M059J (cell line): ENCODE results near the gene ENAH. TPM values are rescaled to one million over a fixed set of nuclear protein-coding genes. Genes with fewer than 3 reads are reported as not detected.

ENCODE experiments used
- DNase-seq: peaks from one replicate; pipeline ENCODE4 v3.0.0-alpha.2; 2012; ENCODE audit warnings: low read depth
- total RNA-seq: library from RNA; depleted of rRNA; stranded (reverse); fragments of >200 nt; shearing (Covaris generic); gene quantifications from 2 replicates; pipeline ENCODE4 v1.2.3, GENCODE V29; 2014

The ENAH gene
- total RNA-seq, 1 experiment from 2014 or later: 69.5 TPM

- no peak for DNase-seq
These were observed 154.3 kb downstream of the ENAH start for GRCh38 chr1:225498549-225499136.

DNA sequence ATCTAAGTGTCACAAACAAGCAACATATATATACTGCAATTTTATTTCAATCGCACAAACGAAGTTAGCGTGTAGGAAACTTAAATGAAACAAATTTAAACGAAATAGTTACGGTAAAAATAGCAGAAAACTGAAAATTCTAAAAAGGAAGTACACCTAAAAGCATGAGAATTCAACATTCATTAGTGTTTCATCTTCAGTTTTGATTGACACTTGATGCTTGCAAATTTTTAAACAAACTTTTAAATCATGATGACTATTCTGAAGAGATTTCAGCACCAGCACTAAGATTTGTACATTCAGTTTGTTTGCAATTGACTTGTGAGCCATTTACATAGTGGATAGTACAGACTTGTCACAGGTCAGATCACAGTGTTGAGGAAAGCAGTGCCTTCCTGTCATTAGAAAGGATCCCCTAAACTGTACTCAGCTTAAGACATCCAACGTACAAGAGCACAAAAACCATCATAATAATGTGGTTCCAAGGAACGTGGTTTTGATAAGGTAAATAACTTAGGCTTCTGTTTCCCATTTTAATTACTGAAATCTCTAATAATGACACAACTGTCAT is 158.0 kb downstream of the ENAH start:
- no peak for DNase-seq

DNA sequence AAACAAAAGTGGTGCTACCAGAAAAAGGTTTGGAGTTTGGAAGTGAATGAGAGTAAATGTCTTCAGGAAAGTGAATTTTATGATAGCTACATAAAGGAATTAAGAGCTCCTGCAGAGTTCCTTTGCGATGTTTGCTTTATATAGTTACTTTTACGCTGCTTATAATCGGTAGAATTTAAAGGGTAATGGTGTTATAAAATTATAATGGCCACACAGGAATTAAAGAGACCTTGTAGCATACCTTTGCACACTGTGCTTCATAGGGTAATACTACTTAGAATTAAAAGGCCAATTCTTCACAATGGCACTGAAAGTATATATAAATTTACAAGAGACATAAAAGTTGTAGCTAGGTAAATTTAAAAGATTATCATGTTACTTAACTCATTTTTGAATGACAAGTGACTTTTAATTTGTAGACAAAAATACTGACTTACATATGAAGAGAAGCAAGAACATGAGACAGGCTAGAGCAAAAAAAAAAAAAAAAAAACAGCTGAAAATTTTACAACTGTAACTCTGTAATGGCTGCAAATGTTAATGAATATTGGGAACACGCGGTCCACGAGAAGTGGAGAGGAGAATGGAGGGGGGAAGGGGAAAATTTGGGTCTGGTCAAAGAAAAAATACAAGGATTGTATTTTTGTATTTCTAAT is 159.2 kb downstream of the ENAH start:
- DNase-seq: no peak

GRCh38 chr1:225488676-225489075 is 164.2 kb downstream of the ENAH start:
- no peak for DNase-seq

GRCh38 chr1:225486856-225487255 is 166.1 kb downstream of the ENAH start:
- DNase-seq: no peak

DNA sequence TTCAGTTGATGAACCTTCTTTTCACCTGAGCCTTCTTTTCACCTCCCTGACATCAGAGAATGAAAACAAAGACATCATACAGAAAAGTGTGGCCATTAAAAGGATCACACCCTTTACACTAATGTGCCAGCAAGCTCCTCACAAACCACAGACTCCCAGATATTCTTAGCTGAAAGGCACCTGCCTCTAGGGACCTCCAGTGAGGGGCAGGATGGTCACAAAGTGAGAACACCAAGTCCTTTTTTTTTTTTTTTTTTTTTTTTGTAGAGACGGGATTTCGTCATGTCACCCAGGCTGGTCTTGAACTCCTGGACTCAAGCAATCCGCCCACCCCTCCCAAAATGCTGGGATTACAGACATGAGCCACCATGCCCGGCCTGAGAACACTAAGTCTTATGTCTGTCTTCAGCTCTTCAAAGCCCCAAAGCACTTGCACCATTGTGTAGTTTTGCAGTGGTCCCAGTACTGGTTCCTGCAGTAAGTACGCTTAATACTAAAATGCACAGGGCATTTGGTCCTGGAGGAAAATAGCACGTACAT is 166.9 kb downstream of the ENAH start:
- DNase-seq: no peak

DNA sequence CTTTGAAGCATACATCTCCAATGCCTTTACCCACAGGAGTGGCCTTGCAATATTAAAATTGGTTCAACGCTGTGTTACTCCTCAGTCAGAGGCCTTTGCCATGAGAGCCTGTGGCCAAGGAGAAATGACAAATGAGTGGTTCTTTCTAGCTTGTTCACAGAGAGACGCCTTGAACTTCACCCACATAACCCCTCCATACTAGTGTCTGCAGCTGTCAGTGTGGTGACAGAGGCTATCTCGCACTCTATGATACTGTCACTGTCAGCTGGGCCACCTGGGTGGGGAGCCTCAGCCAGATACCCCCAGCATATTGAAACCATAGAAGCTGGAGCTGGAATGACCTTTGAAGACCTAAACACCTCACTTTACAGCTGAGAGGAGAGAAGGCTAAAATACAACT is 167.7 kb downstream of the ENAH start:
- DNase-seq: no peak

GRCh38 chr1:225484657-225485214 is 168.2 kb downstream of the ENAH start:
- DNase-seq: no peak

GRCh38 chr1:225483818-225484656 is 168.9 kb downstream of the ENAH start:
- no peak for DNase-seq

GRCh38 chr1:225482421-225482950 is 170.4 kb downstream of the ENAH start:
- no peak for DNase-seq

GRCh38 chr1:225481738-225482137 is 171.2 kb downstream of the ENAH start:
- DNase-seq: no peak

- peak; percentile 38 for DNase-seq
These were observed 172.0 kb downstream of the ENAH start for GRCh38 chr1:225480825-225481434.

GRCh38 chr1:225479996-225480720 is 172.8 kb downstream of the ENAH start:
- DNase-seq: no peak

DNA sequence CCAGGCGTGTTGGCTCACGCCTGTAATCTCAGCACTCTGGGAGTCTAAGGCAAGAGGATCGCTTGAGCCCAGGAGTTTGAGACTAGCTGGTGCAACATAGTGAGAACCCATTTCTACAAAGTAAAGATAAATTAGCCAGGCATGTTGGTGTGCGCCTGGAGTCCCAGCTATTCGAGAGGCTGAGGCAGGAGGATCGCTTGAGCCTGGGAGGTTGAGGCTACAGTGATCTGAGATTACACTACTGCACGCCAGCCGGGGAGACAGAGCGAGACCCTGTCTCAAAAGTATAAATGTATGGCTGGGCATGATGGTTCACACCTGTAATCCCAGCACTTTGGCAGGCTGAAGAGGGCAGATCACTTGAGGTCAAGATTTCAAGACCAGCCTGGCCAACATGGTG is 173.6 kb downstream of the ENAH start:
- DNase-seq: no peak

GRCh38 chr1:225477296-225477911 is 175.5 kb downstream of the ENAH start:
- no peak for DNase-seq

DNA sequence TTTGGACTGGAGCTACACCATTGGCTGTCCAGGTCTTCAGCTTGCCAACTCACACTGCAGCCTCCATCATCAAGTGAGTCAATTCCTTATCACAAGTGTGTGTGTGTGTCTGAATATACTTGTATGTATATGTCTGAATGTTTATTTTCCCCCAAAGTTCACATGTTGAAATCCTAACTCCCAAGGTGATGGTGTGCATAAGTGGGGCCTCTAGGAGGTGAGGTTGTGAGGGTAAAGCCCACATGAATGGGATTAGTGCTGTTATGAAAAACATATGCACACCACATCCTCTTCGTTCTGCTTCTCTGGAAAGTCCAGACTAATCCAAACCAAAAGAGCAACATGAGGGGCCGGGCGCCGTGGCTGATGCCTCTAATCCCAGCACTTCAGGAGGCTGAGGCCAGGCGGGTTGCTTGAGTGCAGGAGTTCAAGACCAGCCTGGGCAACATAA is 176.4 kb downstream of the ENAH start:
- DNase-seq: no peak

GRCh38 chr1:225476100-225476511 is 176.8 kb downstream of the ENAH start:
- no peak for DNase-seq

DNA sequence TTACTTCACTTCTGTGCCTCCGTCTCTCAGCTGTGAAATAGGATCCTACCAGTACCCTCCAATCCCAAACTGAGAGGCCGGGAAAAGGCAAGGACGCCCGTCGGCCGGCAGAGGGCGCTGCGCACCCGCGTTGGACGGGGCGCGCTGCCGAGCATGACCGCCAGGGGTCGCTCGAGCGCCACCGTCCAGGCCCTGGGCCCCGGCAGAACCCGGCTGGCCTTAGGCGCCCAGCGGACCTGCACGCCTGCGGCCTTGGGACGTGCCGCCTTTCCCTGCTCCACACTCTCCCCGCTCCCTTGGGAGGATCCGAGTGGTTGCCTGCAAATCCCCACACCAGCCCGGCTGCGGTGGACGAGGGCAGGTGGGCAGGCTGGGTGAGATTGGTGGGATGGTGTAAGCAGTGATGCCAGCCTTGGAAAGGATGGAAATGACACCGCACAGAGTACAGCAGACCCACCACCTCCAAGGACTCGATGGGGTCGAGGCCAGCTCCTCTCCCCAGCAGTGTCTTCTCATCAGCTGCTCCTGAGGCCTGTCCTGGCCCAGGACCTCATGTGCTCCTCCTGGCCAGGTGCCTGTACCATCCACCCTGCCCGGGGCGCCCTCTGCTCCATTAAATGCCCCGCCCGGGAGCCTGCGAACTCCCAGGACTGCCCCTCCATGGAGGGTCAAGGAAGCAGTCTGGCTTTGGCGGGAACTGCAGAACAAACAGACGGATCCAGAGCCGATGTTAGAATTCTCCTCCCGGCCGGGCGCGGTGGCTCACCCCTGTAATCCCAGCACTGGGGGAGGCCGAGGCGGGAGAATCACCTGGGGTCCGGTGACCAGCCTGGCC is 177.7 kb downstream of the ENAH start:
- peak; percentile 51 for DNase-seq

- no peak for DNase-seq
These were observed 178.4 kb downstream of the ENAH start for GRCh38 chr1:225474439-225474985.
